ENCODE measurements around the gene ZSCAN20.
"Not testable (repeated sequence)": the region's sequence is repeated elsewhere in the genome, so short reads cannot be mapped to it uniquely, and the experiment has no call there.

The ZSCAN20 gene

DNA sequence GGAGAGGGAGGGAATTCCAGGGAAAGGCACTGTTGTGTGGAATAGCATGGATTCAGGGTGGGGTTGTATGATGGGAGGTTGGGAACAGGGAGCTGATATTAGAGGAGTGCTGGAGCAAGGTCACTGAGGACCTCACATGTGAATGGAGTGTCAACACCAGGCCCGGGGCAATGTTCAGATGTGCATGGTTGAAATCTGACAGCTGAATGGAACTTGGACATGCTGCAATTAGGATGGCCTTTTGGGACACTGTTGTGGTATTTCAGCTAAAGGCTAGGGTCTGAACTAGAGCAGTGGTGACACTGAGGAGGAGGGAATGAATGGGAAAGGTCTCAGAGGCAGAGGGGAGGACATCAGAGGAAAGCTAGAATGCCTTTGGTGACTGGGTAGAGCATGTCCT is 25.0 kb downstream of the ZSCAN20 start:
- DNase-seq, result no peak

GRCh38 chr1:33500547-33500946 is 28.1 kb downstream of the ZSCAN20 start:
- no peak for DNase-seq

- DNase-seq, result no peak
Observed at GRCh38 chr1:33501309-33501708, 28.9 kb downstream of the ZSCAN20 start.

DNA sequence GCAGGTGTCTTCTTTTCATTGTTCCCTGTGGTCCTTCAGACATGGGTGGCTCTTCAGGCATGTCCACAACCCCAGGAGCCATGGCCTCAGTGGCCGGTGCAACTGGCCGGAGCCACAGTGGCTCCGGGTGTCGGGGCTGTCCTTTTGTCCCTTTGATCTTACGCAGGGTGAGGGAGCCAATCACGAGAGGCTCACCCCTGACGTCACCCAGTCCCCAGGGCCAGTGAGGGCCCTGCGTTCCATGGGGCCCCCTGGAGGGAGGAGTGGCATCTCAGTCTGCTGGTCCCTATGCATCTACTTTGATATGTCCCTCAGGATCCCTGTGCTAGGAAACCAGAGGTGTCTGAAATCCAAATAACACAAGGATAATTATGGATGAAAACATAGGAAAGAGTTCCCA is 29.3 kb downstream of the ZSCAN20 start:
- no peak for DNase-seq

- no peak for DNase-seq
Observed at GRCh38 chr1:33502726-33503125, 30.3 kb downstream of the ZSCAN20 start.

DNA sequence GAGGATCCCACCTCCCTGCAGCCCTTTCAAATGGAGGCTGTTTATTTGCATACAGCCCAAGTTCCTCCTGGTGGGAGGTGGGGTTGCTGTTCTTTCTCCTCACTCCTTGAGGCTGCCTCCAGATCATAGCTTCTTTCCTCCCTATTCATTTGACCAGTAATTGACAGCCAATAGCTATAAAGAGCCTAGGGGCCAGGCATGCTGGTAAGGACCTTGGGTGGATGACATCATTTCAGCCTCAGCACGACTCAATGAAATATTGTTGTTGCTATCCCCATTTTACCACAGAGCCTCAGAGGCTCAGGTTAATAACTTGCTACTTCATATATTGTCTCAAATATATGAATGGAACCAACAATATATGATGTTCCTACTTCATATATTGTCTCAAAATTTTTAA is 31.1 kb downstream of the ZSCAN20 start:
- DNase-seq, result no peak

DNA sequence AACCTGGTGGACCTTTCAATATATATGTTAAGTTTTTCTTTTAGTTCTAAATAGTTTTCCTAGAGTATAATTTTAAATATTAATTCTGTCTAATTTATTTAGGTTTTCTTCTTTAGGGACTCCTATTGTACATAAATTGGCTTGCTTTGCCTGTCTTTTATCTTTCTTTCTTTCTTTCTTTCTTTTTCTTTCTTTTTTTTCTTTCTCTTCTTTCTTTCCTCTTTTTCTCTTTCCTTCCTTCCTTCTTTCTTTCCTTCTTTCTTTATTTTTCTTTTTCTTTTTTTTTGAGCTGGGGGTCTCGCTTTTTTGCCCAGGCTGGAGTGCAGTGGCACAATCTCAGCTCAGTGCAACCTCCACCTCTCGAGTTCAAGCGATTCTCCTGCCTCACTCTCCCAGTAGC is 35.2 kb downstream of the ZSCAN20 start:
- DNase-seq, result no peak

- no peak for DNase-seq
Observed at GRCh38 chr1:33508151-33508550, 35.7 kb downstream of the ZSCAN20 start.

- not testable (repeated sequence) for DNase-seq
Observed at GRCh38 chr1:33509276-33509675, 36.8 kb downstream of the ZSCAN20 start.

DNA sequence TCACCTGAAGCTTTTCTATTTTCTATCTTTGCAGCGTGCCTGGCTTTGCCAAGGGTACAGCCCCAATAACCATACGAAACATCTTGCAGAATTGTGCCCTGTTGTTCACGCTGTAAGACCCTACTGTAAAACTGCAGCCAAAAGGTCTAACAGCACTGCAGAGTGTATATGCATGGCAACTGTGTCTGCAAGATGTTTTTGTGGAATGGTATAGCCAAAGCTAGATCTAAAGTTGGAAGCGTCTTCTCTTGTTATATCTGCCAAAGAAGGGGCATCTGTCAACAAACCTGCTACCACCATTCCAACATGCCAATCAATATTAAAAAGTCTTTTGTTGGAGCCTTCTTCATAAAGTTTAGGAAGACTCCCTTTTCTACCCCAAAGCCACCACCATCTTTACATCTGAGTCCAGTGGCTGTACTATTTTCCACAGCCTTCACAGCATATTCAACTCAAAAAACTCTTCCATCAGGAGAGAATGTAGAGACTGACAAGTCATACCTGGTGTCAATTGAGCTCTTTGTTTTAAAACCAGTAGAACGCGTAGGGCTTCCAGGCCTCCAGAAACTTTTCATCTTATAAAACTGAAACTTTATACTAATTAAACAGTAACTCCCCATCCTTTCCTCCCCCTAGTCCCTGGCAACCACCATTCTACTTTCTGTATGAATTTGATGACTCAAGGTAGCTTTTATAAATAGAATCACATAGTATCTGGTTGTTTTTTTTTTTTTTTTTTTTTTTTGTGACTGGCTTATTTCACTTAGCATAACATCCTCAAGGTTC is 40.0 kb downstream of the ZSCAN20 start:
- DNase-seq, result no peak

- DNase-seq, result no peak
Observed at GRCh38 chr1:33515112-33515511, 42.7 kb downstream of the ZSCAN20 start.

- DNase-seq, result no peak
Observed at GRCh38 chr1:33515607-33516006, 43.2 kb downstream of the ZSCAN20 start.

DNA sequence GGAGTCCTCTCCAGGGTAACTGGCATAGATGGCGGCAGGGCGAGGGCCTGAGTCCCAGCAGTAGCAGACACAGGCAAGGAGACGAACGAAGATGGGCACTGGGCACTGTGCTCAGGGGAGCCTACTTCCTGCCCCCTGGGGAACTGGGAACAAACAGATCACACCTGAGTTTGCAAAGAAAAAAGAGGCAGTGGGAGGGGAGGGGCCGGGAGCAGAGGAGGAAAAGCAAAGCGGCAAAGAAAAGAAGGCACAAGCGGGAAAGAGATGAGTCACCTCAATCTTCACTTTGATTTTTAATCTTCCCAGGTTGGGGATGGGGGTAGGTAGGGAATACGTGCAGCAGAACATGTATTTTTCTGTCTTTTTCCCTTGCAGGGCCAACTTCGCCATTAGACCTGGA is 44.0 kb downstream of the ZSCAN20 start:
- DNase-seq, result no peak

GRCh38 chr1:33516891-33517567 is 44.6 kb downstream of the ZSCAN20 start:
- DNase-seq, result no peak

GRCh38 chr1:33517596-33518250 is 45.3 kb downstream of the ZSCAN20 start:
- no peak for DNase-seq

DNA sequence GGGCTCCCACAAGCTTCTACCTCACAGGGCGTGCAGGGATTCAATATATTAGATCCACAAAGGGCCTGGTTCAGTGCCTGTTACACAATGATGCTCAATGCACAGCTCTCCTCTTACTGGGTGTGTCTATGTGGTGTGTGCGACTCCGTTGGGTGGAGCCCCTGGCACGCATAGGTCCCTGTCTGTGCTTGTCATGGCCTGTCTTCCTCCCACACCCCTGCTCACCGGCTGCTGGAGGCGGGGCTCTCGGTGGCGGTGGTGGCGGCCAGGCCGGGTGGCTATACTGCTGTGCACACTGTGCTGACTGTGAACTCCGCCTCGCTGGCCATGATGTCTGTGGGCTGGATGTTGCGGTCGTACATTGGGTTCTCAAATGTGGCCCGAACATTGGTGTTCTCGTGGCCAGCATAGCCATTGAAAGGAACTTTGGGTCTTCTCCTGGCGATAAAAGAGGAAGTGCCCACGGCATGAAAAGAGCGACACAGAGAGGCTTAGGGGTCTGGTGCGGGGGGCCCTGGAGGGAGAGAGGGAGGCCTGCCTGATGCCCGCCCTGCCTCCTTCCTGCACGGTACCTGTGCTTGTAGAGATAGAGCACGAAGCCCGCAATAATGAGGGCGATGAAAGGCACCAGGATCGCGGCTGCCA is 46.9 kb downstream of the ZSCAN20 start:
- DNase-seq, result no peak

DNA sequence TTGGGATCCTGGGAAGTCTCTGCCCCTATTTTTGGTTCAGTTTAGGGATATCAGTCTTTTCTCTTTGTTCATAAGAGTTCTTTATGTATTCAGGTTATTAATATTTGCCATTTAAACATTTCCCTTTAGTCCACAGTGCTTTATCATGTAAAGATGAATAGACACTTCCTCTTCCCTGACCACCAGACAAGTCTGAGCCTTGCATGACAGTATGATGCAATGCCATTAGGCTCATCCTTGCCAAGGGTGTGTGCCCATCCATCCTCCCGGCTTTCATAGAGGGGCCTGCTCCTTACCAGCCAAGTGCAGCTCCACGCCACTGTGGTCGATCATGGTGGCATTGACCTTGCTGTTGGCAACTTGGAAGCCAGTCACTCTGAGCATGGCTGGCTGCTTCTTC is 52.1 kb downstream of the ZSCAN20 start:
- DNase-seq, result no peak

DNA sequence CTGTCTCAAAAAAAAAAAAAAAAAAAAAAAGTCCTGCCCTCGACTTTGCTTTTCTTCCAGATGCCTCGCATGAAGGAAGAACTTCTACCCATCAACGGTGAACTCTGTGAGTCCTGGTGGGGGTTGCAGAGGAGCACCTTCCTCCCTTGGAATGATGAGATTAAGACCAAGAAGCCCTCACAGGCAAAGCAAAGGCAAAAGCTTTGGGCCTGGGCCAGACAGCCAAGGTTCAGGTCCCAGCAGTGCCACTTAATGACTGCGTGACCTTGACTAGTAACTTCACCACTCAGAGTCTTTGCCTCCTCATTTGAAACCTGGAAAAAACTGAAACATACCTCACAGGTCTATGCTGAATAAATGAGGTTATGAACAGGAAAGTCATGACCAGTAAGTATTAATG is 55.5 kb downstream of the ZSCAN20 start:
- no peak for DNase-seq

- DNase-seq, result no peak
Observed at GRCh38 chr1:33529957-33530356, 57.5 kb downstream of the ZSCAN20 start.

DNA sequence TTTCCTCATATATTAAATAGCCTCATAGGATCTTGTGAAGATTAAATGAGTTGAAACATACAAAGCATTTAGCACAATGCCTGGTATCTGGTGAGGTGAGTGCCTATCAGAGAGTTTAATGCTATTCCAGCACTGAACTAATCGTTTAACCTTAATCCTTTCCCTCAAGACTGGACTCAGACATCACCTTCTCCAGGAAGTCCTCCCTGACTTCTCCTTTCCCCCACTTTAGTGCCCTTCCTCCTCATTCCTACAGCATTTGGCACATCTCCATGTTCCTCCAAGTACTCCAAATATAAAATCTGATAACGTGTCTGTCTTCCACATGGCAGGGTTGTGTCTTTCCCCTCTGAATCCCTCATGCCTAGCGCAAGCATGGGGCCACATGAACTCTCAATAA is 59.8 kb downstream of the ZSCAN20 start:
- DNase-seq, result no peak

- DNase-seq, result no peak
Observed at GRCh38 chr1:33532936-33533335, 60.5 kb downstream of the ZSCAN20 start.

- DNase-seq, result no peak
Observed at GRCh38 chr1:33535334-33535733, 62.9 kb downstream of the ZSCAN20 start.

DNA sequence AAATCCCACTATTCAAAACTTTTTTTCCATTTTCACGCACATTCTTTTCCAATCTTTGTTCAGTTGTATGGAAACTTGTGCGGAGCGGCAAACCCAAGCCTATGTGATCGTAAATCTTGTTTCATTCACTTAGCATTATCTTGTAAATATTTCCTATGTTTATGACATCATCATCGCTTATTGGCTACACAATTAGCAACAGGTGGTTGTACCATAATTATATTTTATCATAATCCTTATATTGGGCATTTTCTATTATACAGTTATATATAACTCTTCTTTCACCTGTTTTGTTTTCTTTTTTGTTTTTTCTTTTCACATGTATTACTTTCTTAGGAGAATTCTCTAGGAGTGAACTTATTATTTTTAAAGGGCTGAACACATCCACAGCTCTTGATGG is 65.4 kb downstream of the ZSCAN20 start:
- no peak for DNase-seq

DNA sequence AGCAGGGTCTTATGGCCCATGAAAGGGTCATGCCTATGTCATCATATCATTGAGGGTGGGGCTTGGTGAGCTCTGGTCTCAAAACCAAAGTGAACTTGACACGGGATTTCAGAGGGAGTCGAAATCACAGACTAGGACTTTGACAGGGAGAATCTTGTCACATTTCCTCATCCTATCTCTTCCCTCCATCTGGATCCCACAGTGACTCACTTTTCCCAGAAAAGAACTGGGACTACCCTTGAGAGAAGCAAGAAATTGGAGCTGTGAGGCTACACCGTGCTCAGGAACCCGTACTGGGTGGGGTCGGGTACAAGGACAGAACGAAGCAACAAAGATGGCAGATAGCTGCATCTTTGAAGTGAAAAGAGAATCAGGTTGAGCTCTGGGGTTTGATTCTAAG is 69.5 kb downstream of the ZSCAN20 start:
- DNase-seq, result no peak

Measured in activated effector memory CD4-positive, alpha-beta T cell treated with anti-CD3 and anti-CD28 coated beads, Interleukin-2, amount 50 U/mL, for 16 hours (primary cell).